GM23338 (cell line): ENCODE measurements around the gene CEACAM5. TPM values are rescaled to one million over a fixed set of nuclear protein-coding genes. Genes with fewer than 3 reads are reported as not detected.

ENCODE experiments used
- ATAC-seq: fragments of 200-7000 bp; cut with Tn5 transposase; 3 replicates; pipeline ENCODE4 v1.9.1; 2020
- DNase-seq: peaks from one replicate; pipeline ENCODE4 v3.0.0-alpha.2; 2015; ENCODE audit warnings: low spot score
- H2AFZ ChIP-seq: fragments of 200-600 bp; sonication (generic); 2 replicates; pipeline ENCODE4 v1.8.0; 2016; ENCODE audit warnings: antibody characterized with exemption, mild to moderate bottlenecking, moderate library complexity
- H3F3A ChIP-seq: fragments of 200-600 bp; sonication (generic); replicated peaks from 2 replicates; pipeline ENCODE4 v1.8.0; 2017; ENCODE audit warnings: antibody characterized with exemption, mixed run types, low read depth
- H3K27ac ChIP-seq: fragments of 200-600 bp; sonication (generic); 2 replicates; pipeline ENCODE4 v1.6.1; 2016; ENCODE audit warnings: low read depth
- H3K27me3 ChIP-seq: fragments of 200-600 bp; sonication (generic); 2 replicates; pipeline ENCODE4 v1.8.0; 2016; ENCODE audit warnings: mild to moderate bottlenecking, mixed run types, moderate library complexity; ENCODE audit not compliant: insufficient read depth
- H3K36me3 ChIP-seq: fragments of 200-600 bp; sonication (generic); 2 replicates; pipeline ENCODE4 v1.8.0; 2016; ENCODE audit warnings: mild to moderate bottlenecking; ENCODE audit not compliant: insufficient read depth
- H3K4me1 ChIP-seq: fragments of 200-600 bp; sonication (generic); 2 replicates; pipeline ENCODE4 v1.8.0; 2016; ENCODE audit warnings: mild to moderate bottlenecking, moderate library complexity; ENCODE audit not compliant: insufficient read depth
- H3K4me2 ChIP-seq: fragments of 200-600 bp; sonication (generic); 2 replicates; pipeline ENCODE4 v1.7.1; 2017; ENCODE audit warnings: mixed run types
- H3K4me3 ChIP-seq: fragments of 200-600 bp; sonication (generic); 2 replicates; pipeline ENCODE4 v1.6.1; 2016; ENCODE audit warnings: mixed run types
- H3K79me2 ChIP-seq: fragments of 200-600 bp; sonication (generic); replicated peaks from 2 replicates; pipeline ENCODE4 v1.8.0; 2017; ENCODE audit warnings: mild to moderate bottlenecking; ENCODE audit not compliant: insufficient read depth
- H3K9me2 ChIP-seq: fragments of 200-600 bp; sonication (generic); 2 replicates; pipeline ENCODE4 v1.8.0; 2017; ENCODE audit not compliant: insufficient read depth
- H4K20me1 ChIP-seq: fragments of 200-600 bp; sonication (generic); replicated peaks from 2 replicates; pipeline ENCODE4 v1.8.0; 2017; ENCODE audit warnings: mild to moderate bottlenecking; ENCODE audit not compliant: insufficient read depth
- H3K27ac Mint-ChIP-seq: 2 replicates; pipeline ENCODE4 v1.8.0; 2020; ENCODE audit warnings: inconsistent platforms, mild to moderate bottlenecking, moderate library complexity, mixed read lengths
- H3K27me3 Mint-ChIP-seq: 3 replicates; pipeline ENCODE4 v1.8.0; 2022; ENCODE audit warnings: low read depth, mild to moderate bottlenecking, moderate library complexity, mixed read lengths, inconsistent platforms; ENCODE audit not compliant: insufficient read depth, poor library complexity
- H3K36me3 Mint-ChIP-seq: 3 replicates; pipeline ENCODE4 v1.8.0; 2021; ENCODE audit warnings: low read depth, mild to moderate bottlenecking, inconsistent platforms, moderate library complexity, mixed read lengths
- H3K4me1 Mint-ChIP-seq: 3 replicates; pipeline ENCODE4 v1.8.0; 2020; ENCODE audit warnings: mild to moderate bottlenecking, inconsistent platforms, mixed read lengths
- H3K4me3 Mint-ChIP-seq: 3 replicates; pipeline ENCODE4 v1.8.0; 2021; ENCODE audit warnings: moderate library complexity, mild to moderate bottlenecking, inconsistent platforms, mixed read lengths
- H3K9me3 Mint-ChIP-seq: 3 replicates; pipeline ENCODE4 v1.8.0; 2020; ENCODE audit warnings: moderate library complexity, mild to moderate bottlenecking, inconsistent platforms, mixed read lengths
- REST ChIP-seq: IDR thresholded peaks from one replicate; pipeline ENCODE4 v1.6.1; 2018; ENCODE audit warnings: antibody characterized with exemption; ENCODE audit not compliant: unreplicated experiment
- ZNF462 ChIP-seq: fragments of 250-450 bp; sonication (Bioruptor Pico); IDR thresholded peaks from 2 replicates; pipeline ENCODE4 v1.5.0; 2020; ENCODE audit warnings: mild to moderate bottlenecking, moderate library complexity
- polyA plus RNA-seq: library from polyadenylated mRNA; unstranded; fragments of >200 nt; fragmentation: Nextera tagmentation; extraction: Ambion mirVana; gene quantifications from 2 replicates; pipeline ENCODE4 v1.2.1, GENCODE V29; 2016
- total RNA-seq: library from RNA; depleted of rRNA; stranded (reverse); fragments of >200 nt; shearing (Covaris generic); gene quantifications from 2 replicates; pipeline ENCODE4 v1.2.3, GENCODE V29; 2014

CEACAM5 gene
- total and polyA plus RNA-seq, 2 experiments from 2014 or later, result not detected

DNA sequence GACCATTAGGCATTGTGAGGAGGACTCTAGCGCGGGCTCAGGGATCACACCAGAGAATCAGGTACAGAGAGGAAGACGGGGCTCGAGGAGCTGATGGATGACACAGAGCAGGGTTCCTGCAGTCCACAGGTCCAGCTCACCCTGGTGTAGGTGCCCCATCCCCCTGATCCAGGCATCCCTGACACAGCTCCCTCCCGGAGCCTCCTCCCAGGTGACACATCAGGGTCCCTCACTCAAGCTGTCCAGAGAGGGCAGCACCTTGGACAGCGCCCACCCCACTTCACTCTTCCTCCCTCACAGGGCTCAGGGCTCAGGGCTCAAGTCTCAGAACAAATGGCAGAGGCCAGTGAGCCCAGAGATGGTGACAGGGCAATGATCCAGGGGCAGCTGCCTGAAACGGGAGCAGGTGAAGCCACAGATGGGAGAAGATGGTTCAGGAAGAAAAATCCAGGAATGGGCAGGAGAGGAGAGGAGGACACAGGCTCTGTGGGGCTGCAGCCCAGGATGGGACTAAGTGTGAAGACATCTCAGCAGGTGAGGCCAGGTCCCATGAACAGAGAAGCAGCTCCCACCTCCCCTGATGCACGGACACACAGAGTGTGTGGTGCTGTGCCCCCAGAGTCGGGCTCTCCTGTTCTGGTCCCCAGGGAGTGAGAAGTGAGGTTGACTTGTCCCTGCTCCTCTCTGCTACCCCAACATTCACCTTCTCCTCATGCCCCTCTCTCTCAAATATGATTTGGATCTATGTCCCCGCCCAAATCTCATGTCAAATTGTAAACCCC, 2.8 kb upstream of the CEACAM5 start:
- no peak overlapping the region for H3K27ac ChIP-seq
- H3K36me3 Mint-ChIP-seq, result no peaks in the 10 kb centered on the region
- DNase-seq (peak; percentile 80), ATAC-seq (peak; percentile 59)
- H3K4me1 ChIP-seq, result no peaks in the 10 kb centered on the region
- peaks cover 18% of the 10 kb centered on the region for H3K27me3 Mint-ChIP-seq
- no peak overlapping the region for H3K27ac Mint-ChIP-seq
- H3K9me2 ChIP-seq, result no peaks in the 10 kb centered on the region
- peaks cover 7% of the 10 kb centered on the region for H4K20me1 ChIP-seq
- H3K4me3 ChIP-seq, result no peak overlapping the region
- TF ChIP-seq REST (peak; percentile 93), ZNF462 (CRISPR knock-in tag) (no peak)
- no peak overlapping the region for H3K4me3 Mint-ChIP-seq
- no peak overlapping the region for H2AFZ ChIP-seq
- no peaks in the 10 kb centered on the region for H3K27me3 ChIP-seq
- H3F3A ChIP-seq, result no peaks in the 10 kb centered on the region
- H3K4me2 ChIP-seq, result no peak overlapping the region
- H3K79me2 ChIP-seq, result no peaks in the 10 kb centered on the region
- H3K36me3 ChIP-seq, result no peaks in the 10 kb centered on the region
- H3K9me3 Mint-ChIP-seq, result no peaks in the 10 kb centered on the region
- peaks cover 2% of the 10 kb centered on the region; the same call in 1 of the 3 replicates for H3K4me1 Mint-ChIP-seq
